Fibroblast of lung (primary cell): ENCODE data around the gene PTDSS2.
"Not testable (repeated sequence)": the region's sequence is repeated elsewhere in the genome, so short reads cannot be mapped to it uniquely, and the experiment has no call there.

Experiments
- CTCF ChIP-seq, 2 donors: IDR thresholded peaks in 1 of 2; conservative IDR thresholded peaks in 1 of 2; 1 replicate in 1 of 2; 2 replicates in 1 of 2; pipeline ENCODE4 v1.5.1; 2011 to 2012; ENCODE audit warnings: low read length in 2 of 2, control low read depth in 1 of 2, inconsistent platforms in 1 of 2, low read depth in 1 of 2, mild to moderate bottlenecking in 1 of 2
- EZH2 ChIP-seq: IDR thresholded peaks from 2 replicates; pipeline ENCODE4 v1.5.1; 2012; ENCODE audit warnings: low read length, control low read depth, mild to moderate bottlenecking; ENCODE audit errors: missing control alignments

GRCh38 chr11:411520-411919 lies 38.6 kb upstream of the PTDSS2 start:
- TF ChIP-seq CTCF (conservative IDR thresholded peaks at IDR 0.05 in 1 of 2, IDR thresholded peaks at IDR 0.05 in 1 of 2; ENCODE audit: low read depth in 1 of 2, low read length in 2 of 2); EZH2: not testable (repeated sequence)
